SK-N-SH (cell line): ENCODE measurements around the gene LARP6.

Experiments
- EZH2phosphoT487 ChIP-seq: fragments of 200-600 bp; sonication (generic); IDR thresholded peaks from 2 replicates; pipeline ENCODE4 v1.6.1; 2017; ENCODE audit warnings: low read depth, mixed run types, mild to moderate bottlenecking, antibody characterized with exemption, moderate library complexity, borderline replicate concordance
- FOXM1 ChIP-seq: IDR thresholded peaks from 2 replicates; pipeline ENCODE4 v1.4.0; 2012; ENCODE audit warnings: low read depth, mild to moderate bottlenecking
- GABPA ChIP-seq: IDR thresholded peaks from 2 replicates; pipeline ENCODE4 v1.4.0; 2012; ENCODE audit warnings: low read depth, mild to moderate bottlenecking
- REST ChIP-seq: IDR thresholded peaks from 2 replicates; pipeline ENCODE4 v1.6.1; 2012; ENCODE audit warnings: mild to moderate bottlenecking, low read depth, low read length, moderate library complexity
- TAF1 ChIP-seq: IDR thresholded peaks from 2 replicates; pipeline ENCODE4 v1.6.1; 2012; ENCODE audit warnings: low read depth, mild to moderate bottlenecking, low read length, moderate library complexity, borderline replicate concordance
- TCF12 ChIP-seq: IDR thresholded peaks from 2 replicates; pipeline ENCODE4 v1.4.0; 2012
- YY1 ChIP-seq: IDR thresholded peaks from 2 replicates; pipeline ENCODE4 v1.4.0; 2012; ENCODE audit warnings: low read depth, mild to moderate bottlenecking
- ZBTB33 ChIP-seq: IDR thresholded peaks from 2 replicates; pipeline ENCODE4 v1.4.0; 2012; ENCODE audit warnings: low read depth, borderline replicate concordance

- TF ChIP-seq YY1 = 0 out of 2 replicates have a peak, but pooled peaks have one; percentile 21
- no peak for TF ChIP-seq FOXM1
- TF ChIP-seq TCF12 = no peak
- TF ChIP-seq GABPA = no peak
- TF ChIP-seq EZH2phosphoT487 = no peak
- TF ChIP-seq TAF1 = no peak
- no peak for TF ChIP-seq ZBTB33
- TF ChIP-seq REST = peak; percentile 74; the same call in 1 of the 2 replicates
Measured at GRCh38 chr15:70869346-70869745, 15.4 kb upstream of the LARP6 start.
